ENCODE results near the gene NUDT3. TPM values are rescaled to one million over a fixed set of nuclear protein-coding genes. Genes with fewer than 3 reads are reported as not detected.
A peak's percentile ranks its signal among the peaks of the same experiment; 100 is the strongest.

Gene NUDT3
- total and polyA plus RNA-seq, 9 of the 15 experiments (the other 6 are each of a cell fraction or from before 2014, with no cell fraction given) = 5.4 to 81.2 (median 56.4) TPM

GRCh38 chr6:34284563-34285447 lies 107.7 kb downstream of the NUDT3 start (continued):
- TF ChIP-seq ZHX1 (conservative IDR thresholded peaks at IDR 0.05; ENCODE audit: low read length) (no peak), CHD7 (IDR thresholded peaks at IDR 0.05; ENCODE audit: low read depth, low read length) (no peak), TCF7 (IDR thresholded peaks at IDR 0.05; ENCODE audit: borderline replicate concordance) (peak; percentile 96), GTF2E2 (tag; IDR thresholded peaks at IDR 0.05) (no peak), CBX2 (IDR thresholded peaks at IDR 0.05; ENCODE audit: insufficient read depth, low read length, poor library complexity, severe bottlenecking) (no peak), SAP30 (IDR thresholded peaks at IDR 0.05; ENCODE audit: borderline replicate concordance, insufficient read depth, low read depth, low read length, poor library complexity, severe bottlenecking) (no peak), SAFB (IDR thresholded peaks at IDR 0.05; ENCODE audit: borderline replicate concordance, low read depth, low read length) (no peak), PHTF2 (CRISPR knock-in tag; IDR thresholded peaks at IDR 0.05) (no peak), HMG20B (CRISPR knock-in tag; IDR thresholded peaks at IDR 0.05) (no peak), NR2C1 (IDR thresholded peaks at IDR 0.05) (no peak; the same call in 1 of the 2 replicates), NR2C1 (tag; IDR thresholded peaks at IDR 0.05) (0 out of 2 replicates have a peak, but pooled peaks have one; percentile 23), TFAM (CRISPR knock-in tag; conservative IDR thresholded peaks at IDR 0.05) (no peak), SOX6 (IDR thresholded peaks at IDR 0.05) (0 out of 2 replicates have a peak, but pooled peaks have one; percentile 29)
